ENCODE results near the gene SORBS1.

Gene SORBS1

DNA sequence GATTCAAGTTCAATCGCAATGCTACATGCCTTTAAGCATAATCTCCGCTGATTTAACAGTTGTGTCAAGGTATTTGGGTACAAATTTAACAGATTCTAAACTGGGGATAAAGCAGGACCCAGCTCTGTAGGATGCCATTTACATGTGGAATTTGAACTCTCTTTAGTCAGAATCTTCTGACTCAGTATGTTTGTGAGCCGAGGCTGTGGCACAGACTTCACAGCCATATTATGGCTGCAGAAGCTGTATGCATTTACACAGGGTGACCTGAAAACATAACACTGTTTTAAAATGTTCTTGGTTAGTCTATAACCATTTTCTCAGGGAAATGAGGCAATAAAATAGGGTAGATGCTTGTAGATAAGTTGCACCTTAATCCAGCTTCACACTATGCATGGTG, 279.1 kb downstream of the SORBS1 start:
- ATAC-seq, result no peak

DNA sequence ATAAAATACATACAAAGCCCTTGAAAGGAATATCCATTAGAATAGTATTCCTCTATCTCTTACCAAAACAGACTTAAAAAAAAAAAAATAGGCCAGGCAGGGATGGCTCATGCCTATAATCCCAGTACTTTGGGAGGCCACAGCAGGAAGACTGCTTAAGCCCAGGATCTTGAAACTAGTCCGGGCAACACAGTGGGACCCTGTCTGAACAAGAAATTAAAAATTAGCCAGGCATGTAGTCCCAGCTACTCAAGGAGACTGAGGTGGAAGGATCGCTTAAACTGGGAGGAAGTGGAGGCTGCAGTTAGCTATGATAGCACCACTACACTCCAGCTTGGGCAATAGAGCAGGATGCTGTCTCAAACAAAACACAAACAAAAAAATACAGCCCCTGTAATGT, 280.0 kb downstream of the SORBS1 start:
- no peak for ATAC-seq

DNA sequence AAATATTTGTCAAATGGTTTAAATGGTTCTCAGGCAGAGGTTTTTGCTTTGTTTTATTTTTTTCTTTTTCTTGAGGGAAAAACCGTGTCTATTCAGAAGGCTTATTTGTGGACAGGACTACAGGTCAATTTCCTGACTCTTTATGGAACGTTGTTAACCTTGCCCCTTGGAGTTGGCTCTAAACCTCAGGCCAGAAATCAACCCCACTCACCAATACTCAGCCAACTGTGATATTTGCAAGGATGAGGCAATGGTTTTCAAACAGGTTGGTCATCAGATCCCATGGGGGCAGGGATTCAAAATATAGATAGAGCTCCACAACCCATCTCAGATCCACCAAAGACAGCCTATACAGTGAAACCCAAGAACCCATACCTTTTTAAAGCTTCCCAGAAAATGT, 280.5 kb downstream of the SORBS1 start:
- ATAC-seq, result no peak

DNA sequence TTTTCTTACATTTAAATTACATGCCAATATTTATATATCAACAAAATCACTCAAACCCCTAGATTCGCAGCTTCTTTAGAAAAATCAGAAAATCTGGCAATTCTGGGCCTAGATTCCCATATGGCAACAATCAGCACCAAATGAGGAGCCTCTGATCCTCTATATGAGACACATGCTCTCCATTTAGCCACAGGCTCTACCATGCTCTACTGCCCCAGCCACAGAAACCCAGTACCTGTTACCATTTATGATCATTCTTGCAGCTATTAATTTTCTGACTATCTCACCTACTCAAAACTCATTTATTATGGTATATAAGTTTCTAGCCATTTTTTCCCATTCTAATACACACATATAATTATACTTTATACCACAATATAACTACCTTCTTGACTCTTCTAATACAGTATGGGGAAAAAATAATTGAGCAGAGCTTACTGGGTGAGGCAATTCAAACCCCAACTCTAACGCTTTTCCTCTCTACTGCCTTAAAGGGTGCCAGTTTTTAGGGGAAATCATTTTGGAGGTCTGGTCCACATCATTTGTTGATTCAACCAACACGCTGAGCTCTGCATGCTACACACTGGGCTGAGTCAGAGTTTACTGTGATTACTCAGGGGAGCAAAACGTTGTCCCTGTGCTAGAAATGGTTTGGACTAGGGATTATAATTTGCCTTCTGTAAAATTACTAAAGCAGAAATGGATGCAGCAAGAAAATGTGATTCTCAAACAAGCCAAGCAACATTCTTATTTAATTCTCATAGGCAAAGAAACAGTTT, 281.9 kb downstream of the SORBS1 start:
- no peak for ATAC-seq

DNA sequence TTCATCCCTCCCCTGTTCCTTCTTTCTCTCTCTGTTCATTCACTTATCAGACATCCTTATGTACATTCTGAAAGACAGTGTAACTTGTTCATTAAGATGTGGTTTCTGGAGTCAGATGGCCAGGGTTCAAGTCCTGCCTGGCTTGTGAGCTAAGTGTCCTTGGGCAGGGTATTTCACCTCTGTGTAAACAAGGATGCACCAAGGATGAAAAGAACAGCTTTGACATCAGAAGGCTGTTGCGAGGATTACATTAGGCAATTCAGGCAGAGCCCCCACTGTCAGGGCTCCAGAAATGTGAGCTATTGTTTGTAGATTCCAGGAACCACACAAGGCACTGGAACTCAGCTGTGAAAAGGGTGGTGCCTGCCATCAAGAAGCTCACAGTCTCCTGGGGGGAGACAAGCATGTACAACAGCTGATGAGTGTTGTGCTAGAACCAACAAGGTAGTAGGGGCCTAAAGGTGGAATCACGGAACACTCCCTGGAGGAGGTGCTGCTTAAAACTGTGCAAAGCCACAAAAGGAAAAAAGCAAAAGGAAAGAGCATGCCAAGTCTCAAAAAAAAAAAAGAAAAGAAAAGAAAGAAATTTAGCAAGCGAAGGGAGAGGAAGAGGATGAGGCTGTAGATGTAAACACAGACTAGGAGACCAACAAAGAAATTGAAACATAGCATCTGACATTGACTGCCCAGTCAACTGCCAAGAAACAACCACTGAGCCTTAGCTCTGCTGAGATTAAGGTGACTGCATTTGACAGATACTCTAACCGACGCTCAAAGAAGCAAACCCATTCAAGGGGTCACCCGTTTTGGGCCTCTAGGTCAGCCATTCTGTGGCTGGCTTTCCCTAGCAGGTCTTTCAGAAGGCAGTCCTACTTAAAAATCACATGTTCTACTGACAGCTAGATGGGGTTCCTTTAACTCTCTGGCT, 282.8 kb downstream of the SORBS1 start:
- no peak for ATAC-seq

DNA sequence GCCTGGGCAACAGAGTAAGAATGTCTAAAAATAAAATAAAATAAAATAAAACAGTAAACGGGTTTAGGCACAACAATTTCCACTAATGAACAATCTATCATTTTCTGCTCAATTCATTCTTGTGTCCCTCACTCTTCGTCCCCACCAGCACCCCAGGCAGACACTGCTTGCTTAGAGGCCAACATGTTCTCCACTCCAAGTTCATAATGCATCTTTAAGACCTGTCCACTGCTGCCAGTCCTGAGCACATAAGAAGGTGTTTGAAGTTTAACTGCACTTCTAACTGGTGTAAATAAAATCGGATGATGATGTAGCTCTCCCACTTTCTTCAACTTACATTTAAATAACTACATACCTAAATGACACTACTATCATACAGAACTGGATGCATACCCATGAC, 283.6 kb downstream of the SORBS1 start:
- ATAC-seq, result no peak

DNA sequence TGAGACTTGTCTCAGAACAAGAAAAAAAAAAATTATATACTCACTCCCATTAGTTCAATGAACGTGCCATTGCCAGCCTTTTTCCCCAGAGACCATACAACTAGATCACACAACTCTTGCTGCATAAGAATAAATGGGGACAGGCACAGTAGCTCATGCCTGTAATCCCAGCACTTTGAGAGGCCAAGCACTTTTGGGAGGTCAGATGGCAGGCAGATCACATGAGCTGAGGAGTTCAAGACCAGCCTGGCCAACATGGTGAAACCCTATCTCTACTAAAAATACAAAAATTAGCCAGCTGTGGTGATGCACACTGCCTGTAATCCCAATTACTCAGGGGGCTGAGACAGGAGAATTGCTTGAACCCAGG, 284.0 kb downstream of the SORBS1 start:
- no peak for ATAC-seq

DNA sequence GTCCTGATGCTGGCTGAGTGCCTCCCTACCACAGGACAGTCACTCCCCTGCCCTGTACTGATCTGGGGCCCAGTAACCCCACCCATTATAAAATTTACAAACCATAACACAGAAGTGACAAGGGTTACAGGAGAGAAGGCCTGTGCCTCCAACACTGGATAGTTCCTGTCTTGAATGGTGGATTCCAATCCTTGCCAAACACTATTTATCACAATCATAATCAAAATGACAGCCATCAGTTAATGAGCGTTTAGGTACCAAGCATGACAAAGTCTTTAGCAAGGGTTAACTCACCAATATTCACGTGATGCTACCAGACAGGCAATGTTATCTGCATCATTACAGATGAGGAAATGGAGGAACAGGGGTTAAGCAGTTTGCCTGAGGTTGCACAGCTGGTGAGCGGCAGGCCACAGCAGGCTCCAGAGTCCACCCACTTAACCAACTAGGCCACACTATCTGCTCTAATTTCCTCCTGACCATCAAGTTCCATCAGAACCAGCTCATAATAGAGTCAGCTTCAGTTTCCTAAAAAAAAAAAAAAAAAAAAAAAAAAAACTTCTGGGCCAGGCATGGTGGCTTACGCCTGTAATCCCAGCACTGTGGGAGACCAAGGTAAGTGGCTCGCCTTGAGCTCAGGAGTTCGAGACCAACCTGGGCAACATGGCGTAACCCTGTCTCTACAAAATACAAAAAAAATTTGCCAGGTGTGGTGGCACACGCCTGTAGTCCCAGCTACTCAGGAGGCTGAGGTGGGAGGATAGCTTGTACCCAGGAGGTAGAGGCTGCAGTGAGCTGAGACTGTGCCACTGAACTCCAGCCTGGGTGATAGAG, 284.6 kb downstream of the SORBS1 start:
- no peak for ATAC-seq

DNA sequence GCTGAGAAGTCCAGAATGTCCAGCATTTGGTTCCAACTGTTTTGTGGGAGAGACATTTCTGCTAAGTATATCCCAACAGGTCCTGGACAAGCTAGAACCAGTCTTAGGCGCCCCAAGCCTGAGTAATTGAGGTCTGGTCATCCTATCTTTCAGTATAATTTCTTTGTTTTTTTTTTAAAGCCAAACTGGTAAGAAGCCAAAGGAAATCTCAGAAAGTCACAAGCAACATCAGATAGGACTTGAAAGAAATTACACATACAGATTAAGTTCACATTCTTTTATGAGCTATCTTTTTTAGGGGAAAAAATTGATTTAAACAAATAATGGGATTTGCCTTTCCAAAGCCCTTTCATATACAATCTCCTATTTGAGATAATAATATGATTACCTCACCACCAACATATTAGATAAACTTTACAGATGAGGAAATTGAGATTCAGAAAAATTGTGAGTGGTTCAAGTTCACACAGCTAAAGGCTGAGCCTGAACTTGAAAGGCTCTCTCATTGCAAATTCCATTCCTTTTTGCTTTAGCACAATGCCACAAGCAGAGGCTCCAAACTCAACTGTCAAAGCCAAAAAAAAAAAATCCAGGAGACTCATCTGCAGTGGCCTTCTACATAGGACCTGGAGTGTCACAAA, 285.3 kb downstream of the SORBS1 start:
- no peak for ATAC-seq

DNA sequence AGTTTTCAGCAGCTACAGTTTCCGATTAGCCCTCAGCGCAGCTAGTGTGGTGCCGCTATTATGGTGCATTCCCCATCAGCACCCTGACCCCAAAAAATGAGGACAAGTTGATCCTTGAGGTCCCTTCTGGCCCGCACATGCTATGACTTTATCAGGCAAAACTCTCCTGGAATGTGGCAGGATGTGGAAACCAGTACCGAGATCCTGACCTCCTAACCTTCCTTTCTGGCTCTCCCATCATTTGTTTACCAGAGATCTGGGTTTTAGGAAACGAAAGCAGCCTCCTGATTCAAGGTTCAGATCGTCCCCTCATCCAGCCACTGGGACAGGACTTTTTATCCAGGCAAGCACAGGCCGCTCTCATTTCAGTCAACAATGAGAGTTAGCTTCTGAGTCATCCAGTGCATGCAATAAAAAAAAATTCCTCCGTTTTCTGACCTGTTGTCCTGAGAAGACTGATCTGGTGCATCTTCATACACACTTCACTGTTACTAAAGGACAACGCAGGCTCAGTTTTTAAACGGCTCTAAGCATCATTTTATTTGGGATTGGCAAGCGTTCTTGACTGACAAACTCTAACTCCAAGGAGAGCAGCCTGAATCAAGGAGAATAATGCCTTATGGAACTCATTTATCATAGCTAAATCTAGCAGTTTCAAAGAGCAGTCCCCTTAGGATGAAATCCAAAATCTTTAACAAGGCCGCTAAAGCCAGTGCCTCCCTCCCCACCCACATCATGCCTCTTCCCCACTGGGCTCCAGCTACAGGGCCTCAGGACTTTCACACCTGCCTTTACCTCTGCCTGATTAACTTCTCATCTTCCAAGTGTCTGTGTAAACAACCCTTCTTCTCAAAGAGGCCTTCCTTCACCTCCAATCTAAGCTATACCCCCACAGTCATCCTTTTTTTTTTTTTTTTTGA, 287.5 kb downstream of the SORBS1 start:
- ATAC-seq, result no peak

DNA sequence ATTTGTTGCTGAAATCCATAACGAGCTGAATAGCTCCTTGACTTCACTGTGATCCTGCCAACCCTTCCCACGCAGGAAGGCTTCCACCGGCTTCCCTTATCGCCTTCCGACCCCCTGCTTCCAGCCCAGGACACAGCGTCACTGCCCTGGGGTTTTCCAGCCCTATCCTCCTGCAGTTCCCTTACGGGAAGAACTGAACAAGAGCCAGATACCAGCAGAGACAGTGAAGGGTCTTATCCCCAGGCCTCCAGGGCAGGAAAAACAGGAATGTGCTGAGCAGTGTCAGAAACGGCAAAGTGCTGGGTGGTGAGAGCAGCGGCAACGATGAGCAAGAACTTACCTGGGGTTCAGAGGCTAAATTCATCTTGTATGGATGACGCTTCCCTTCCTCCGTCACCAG, 292.7 kb downstream of the SORBS1 start:
- no peak for ATAC-seq

DNA sequence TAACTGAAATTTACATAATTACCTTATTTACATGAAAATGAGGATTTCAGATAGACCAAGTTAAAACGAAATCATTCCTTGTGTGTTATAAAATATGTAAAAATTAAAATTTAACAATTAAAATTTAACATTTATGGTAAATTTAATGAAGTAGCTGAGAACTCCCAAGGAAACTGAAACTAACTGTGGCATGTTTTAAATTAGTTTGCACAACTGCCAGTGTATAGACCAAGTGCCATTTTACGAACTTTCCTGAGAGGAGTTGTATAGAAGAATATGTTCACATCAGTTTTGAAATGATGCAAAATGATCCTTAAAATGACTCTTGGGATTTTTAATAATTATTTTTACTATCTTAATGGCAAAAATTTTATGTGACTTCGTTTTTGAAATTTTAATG, 293.9 kb downstream of the SORBS1 start:
- no peak for ATAC-seq

DNA sequence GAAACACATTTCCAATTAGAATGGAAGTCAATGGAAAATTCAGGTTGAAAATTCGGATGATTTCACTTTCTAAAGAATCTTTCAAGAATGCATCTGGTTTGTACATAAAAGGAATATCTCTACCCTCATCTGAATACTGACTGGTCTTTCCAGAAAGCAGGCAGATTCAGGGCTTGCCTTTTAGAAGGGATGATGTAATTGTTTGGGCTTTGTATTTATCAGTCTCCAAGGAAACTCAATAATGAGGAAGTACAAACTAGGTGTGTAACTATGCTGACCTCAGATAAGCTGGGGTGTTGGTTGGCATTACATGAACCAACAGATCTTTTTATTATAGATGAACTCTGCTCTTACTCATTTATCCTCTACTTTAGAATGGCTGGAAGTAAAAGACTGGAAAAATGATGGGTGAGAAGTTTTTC, 294.5 kb downstream of the SORBS1 start:
- ATAC-seq, result peak; percentile 33 to 36

DNA sequence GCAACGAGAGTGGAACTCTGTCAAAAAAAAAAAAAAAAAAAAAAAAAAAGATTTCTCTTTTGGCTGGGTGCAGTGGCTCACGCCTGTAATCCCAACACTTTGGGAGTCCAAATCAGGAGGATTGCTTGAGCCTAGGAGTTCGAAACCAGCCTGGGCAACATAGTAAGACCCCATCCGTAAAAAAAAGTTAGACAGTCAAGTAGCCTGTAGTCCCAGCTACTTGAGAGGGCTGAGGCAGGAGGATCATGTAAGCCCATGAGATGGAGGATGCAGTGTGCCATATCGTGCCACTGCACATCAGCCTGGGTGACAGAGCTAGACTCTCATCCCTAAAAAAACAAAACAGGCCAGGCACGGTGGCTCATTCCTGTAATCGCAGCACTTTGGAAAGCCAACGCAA, 295.6 kb downstream of the SORBS1 start:
- ATAC-seq, result no peak

DNA sequence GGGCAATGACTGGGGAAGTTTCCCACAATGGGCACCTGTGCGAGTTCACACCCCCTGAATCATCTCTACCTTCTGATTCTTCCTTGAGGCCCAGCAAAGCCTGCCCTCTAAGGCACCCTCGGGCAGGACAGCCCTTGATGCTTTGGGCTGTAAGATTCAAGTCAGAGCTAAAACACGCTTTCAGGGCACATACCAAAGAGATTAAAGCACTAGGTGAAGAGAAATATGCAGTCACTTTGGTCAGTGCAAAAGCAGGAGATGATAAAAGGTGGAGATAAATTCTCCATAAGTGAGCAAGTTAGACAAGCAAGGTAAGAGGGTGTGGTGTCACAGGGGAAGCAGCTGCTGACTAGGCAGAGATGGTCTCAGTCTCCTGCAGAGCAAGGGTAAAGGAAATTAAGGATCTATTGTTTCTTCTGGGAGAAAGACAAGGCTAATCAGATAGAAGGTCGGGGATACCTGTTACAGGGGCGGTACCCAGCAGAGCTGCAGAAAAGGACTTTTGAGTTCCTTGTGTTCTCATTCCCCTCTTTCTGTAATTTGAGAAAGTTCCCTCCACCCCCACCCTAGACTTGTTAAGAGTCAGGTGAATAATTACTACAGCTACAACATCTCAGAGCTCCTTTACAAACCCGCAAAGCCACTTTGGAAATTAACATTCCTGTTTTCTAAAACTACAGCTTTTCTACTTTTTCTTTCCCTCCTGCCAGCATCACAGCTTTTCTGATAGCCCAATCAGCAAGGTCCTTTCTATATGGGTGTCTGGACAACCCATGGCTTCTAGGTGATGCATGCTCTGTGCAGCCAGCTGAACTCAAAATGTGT, 296.7 kb downstream of the SORBS1 start:
- ATAC-seq, result no peak

DNA sequence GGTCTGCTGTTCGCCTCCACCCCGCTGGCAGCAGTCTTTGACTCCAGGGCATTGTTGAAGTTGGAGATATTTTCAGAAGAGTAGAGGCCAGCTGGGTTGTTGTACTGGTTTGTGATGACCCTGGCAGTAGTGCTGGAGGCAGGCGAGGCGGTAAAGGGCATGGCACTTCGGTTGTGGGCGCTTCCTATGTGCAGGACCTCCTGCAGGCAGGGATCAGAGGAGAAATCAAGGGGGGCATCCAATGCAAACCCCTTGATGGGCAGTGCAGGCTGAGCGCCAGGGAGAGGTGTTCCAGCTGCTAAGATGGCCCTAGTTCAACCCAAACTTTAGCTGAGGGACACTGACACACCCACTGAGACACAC, 297.3 kb downstream of the SORBS1 start:
- ATAC-seq, result no peak

DNA sequence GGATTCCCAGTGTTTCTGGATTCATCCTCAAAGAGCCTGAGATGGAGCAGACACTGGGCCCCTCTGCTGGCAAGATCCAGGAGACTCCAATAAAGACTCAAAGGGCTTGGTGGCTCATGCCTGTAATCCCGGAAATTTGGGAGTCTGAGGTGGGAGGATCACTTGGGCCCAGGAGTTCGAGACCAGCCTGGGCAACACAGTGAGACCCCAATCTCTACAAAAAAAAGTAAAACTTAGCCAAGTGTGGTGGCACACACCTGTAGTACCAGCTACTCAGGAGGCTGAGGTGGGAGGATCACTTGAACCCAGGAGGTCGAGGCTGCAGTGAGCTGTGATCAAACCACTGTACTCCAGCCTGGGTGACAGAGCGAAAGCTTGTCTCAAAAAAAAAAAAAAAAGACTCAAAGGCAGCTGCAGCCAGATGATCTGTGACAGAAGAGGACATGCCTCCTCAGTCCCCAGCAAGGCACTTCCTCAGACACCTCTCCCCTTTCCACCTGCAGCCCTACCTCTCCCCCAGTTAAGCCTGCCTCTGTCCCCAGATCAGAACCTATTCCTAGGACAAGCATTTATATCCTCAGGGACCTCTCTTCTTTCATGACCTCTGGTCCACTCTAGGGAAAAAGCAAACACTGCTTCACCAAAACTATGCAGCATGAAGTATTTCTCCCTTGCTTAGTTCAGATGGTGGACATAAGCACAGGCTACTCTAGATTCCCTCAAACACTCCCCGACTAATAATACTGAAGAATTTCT, 298.2 kb downstream of the SORBS1 start:
- no peak for ATAC-seq

DNA sequence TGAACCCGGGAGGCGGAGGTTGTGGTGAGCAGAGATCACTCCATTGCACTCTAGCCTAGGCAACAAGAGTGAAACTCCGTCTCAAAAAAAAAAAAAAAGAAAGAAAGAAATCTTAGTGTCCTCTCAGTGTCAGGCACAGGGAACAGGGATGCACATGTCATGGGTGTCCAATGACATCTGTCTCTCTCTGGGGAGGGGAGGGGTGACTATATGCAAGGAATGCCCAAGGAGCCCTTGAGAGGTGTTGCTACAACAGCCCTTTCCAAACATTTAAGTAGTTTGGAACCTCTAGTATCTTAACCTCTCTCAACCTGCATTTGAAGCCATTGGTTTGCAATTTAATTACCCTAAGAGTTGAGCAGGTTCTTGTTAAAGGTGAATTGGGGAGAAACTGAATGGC, 299.2 kb downstream of the SORBS1 start:
- no peak for ATAC-seq

Measured in activated CD4-positive, CD25-positive, alpha-beta regulatory T cell treated with anti-CD3 and anti-CD28 coated beads, Interleukin-2, amount 50 U/mL, for 24 hours (primary cell).